Neural cell (in vitro differentiated cells): ENCODE results near the gene RNF123. TPM values are rescaled to one million over a fixed set of nuclear protein-coding genes. Genes with fewer than 3 reads are reported as not detected.

Experiments
- H2AFZ ChIP-seq: fragments of 200-600, 300-800 bp; sonication (generic), shearing (Covaris generic); 2 replicates; pipeline ENCODE4 v1.6.0; 2014; ENCODE audit warnings: low read depth, mild to moderate bottlenecking, antibody characterized with exemption, low read length, moderate library complexity
- H3F3A ChIP-seq: fragments of 200-600 bp; shearing (Covaris generic); 2 replicates; pipeline ENCODE4 v1.6.1; 2016; ENCODE audit warnings: mild to moderate bottlenecking, moderate library complexity, mixed read lengths, antibody characterized with exemption, low read length; ENCODE audit not compliant: insufficient read depth, poor library complexity, severe bottlenecking
- H3K27ac ChIP-seq: fragments of 200-600, 300-800 bp; sonication (generic), shearing (Covaris generic); 2 replicates; pipeline ENCODE4 v1.5.1; 2014; ENCODE audit warnings: mild to moderate bottlenecking, low read length, moderate library complexity
- H3K27me3 ChIP-seq: fragments of 300-800, 200-600 bp; sonication (generic), shearing (Covaris generic); 2 replicates; pipeline ENCODE4 v1.6.0; 2014; ENCODE audit warnings: mild to moderate bottlenecking, low read depth, low read length, moderate library complexity; ENCODE audit not compliant: insufficient read depth
- H3K36me3 ChIP-seq: fragments of 300-800, 200-600 bp; sonication (generic), shearing (Covaris generic); 2 replicates; pipeline ENCODE4 v1.5.1; 2014; ENCODE audit warnings: mild to moderate bottlenecking, antibody characterized with exemption, low read length, moderate library complexity; ENCODE audit not compliant: insufficient read depth
- H3K4me2 ChIP-seq: fragments of 300-800, 200-600 bp; sonication (generic), shearing (Covaris generic); 2 replicates; pipeline ENCODE4 v1.6.0; 2014; ENCODE audit warnings: mild to moderate bottlenecking, low read length
- H3K4me3 ChIP-seq: fragments of 300-800, 200-600 bp; sonication (generic), shearing (Covaris generic); 2 replicates; pipeline ENCODE4 v1.5.1; 2014; ENCODE audit warnings: mild to moderate bottlenecking, low read length, moderate library complexity
- H3K79me2 ChIP-seq: fragments of 200-600 bp; shearing (Covaris generic); replicated peaks from 2 replicates; pipeline ENCODE4 v1.6.0; 2014; ENCODE audit warnings: mild to moderate bottlenecking, low read length, moderate library complexity; ENCODE audit not compliant: insufficient read depth
- H3K9ac ChIP-seq: fragments of 300-800, 200-600 bp; sonication (generic), shearing (Covaris generic); 2 replicates; pipeline ENCODE4 v1.6.1; 2016; ENCODE audit warnings: mild to moderate bottlenecking, low read length, mixed read lengths
- H3K9me2 ChIP-seq: fragments of 200-600 bp; shearing (Covaris generic); 2 replicates; pipeline ENCODE4 v1.6.1; 2016; ENCODE audit warnings: mild to moderate bottlenecking, low read length, mixed read lengths; ENCODE audit not compliant: insufficient read depth
- H3K9me3 ChIP-seq: fragments of 200-600, 300-800 bp; sonication (generic), shearing (Covaris generic); 2 replicates; pipeline ENCODE4 v1.6.1; 2016; ENCODE audit warnings: mild to moderate bottlenecking, mixed run types, low read length, moderate library complexity, mixed read lengths
- H4K20me1 ChIP-seq: fragments of 200-600 bp; shearing (Covaris generic); 2 replicates; pipeline ENCODE4 v1.6.1; 2016; ENCODE audit warnings: mild to moderate bottlenecking, mixed run types; ENCODE audit not compliant: insufficient read depth
- CTCF ChIP-seq: fragments of 450-650 bp; IDR thresholded peaks from 2 replicates; pipeline ENCODE4 v1.5.1; 2014; ENCODE audit warnings: antibody characterized with exemption, mild to moderate bottlenecking, moderate library complexity; ENCODE audit not compliant: poor library complexity, severe bottlenecking
- EP300 ChIP-seq: fragments of 450-650 bp; conservative IDR thresholded peaks from 2 replicates; pipeline ENCODE4 v1.6.1; 2014; ENCODE audit warnings: antibody characterized with exemption, mild to moderate bottlenecking, moderate library complexity; ENCODE audit not compliant: poor library complexity, severe bottlenecking
- EZH2 ChIP-seq: fragments of 200-600, 300-800 bp; shearing (Covaris generic), sonication (generic); IDR thresholded peaks from 2 replicates; pipeline ENCODE4 v1.6.1; 2014; ENCODE audit warnings: antibody characterized with exemption, low read length, borderline replicate concordance, mild to moderate bottlenecking; ENCODE audit not compliant: insufficient read depth, poor library complexity, severe bottlenecking
- MXI1 ChIP-seq: fragments of 450-650 bp; conservative IDR thresholded peaks from 2 replicates; pipeline ENCODE4 v1.6.1; 2014; ENCODE audit warnings: antibody characterized with exemption, mild to moderate bottlenecking; ENCODE audit not compliant: poor library complexity, severe bottlenecking
- RAD21 ChIP-seq: fragments of 450-650 bp; conservative IDR thresholded peaks from 2 replicates; pipeline ENCODE4 v1.6.1; 2014; ENCODE audit warnings: antibody characterized with exemption, mild to moderate bottlenecking, moderate library complexity
- REST ChIP-seq: IDR thresholded peaks from 2 replicates; pipeline ENCODE4 v1.6.1; 2012; ENCODE audit warnings: borderline replicate concordance
- SMC3 ChIP-seq: fragments of 450-650 bp; conservative IDR thresholded peaks from 2 replicates; pipeline ENCODE4 v1.6.1; 2014; ENCODE audit warnings: antibody characterized with exemption, mild to moderate bottlenecking, moderate library complexity; ENCODE audit not compliant: poor library complexity
- TAF1 ChIP-seq: IDR thresholded peaks from 2 replicates; pipeline ENCODE4 v1.6.1; 2012; ENCODE audit warnings: low read depth
- polyA plus RNA-seq: library from polyadenylated mRNA; depleted of rRNA; stranded (reverse); fragments of >200 nt; gene quantifications from 2 replicates; pipeline ENCODE4 v1.2.3, GENCODE V29; 2014

Gene RNF123
- polyA plus RNA-seq, 1 donor from 2014 or later: 27.4 TPM

- H3K9me2 ChIP-seq: no peaks in the 10 kb centered on the region
- TF ChIP-seq SMC3 (no peak), RAD21 (no peak), EZH2 (no peak)
- H3K9me3 ChIP-seq: no peaks in the 10 kb centered on the region
- no peak overlapping the region for H3K4me2 ChIP-seq
- no peaks in the 10 kb centered on the region for H3K79me2 ChIP-seq
- H4K20me1 ChIP-seq: no peaks in the 10 kb centered on the region
- H3K27me3 ChIP-seq: no peaks in the 10 kb centered on the region
- H3K4me3 ChIP-seq: no peak overlapping the region
- H3K27ac ChIP-seq: no peak overlapping the region
- H3K9ac ChIP-seq: no peak overlapping the region
- peaks cover 3% of the 10 kb centered on the region for H3K36me3 ChIP-seq
- no peak overlapping the region for H2AFZ ChIP-seq
- H3F3A ChIP-seq: no peaks in the 10 kb centered on the region
Measured at GRCh38 chr3:49716691-49717210, 27.4 kb downstream of the RNF123 start.

GRCh38 chr3:49717211-49717958, 28.0 kb downstream of the RNF123 start:
- H3K36me3 ChIP-seq: peaks cover 3% of the 10 kb centered on the region
- TF ChIP-seq CTCF (no peak), MXI1 (no peak), REST (no peak), SMC3 (no peak), TAF1 (no peak), EZH2 (no peak), EP300 (no peak)
- H4K20me1 ChIP-seq: no peaks in the 10 kb centered on the region
- no peaks in the 10 kb centered on the region for H3F3A ChIP-seq
- no peak overlapping the region for H3K9ac ChIP-seq
- H3K27me3 ChIP-seq: no peaks in the 10 kb centered on the region
- H3K4me2 ChIP-seq: no peak overlapping the region
- no peaks in the 10 kb centered on the region for H3K9me2 ChIP-seq
- H2AFZ ChIP-seq: no peak overlapping the region
- no peaks in the 10 kb centered on the region for H3K79me2 ChIP-seq
- no peak overlapping the region for H3K27ac ChIP-seq
- no peaks in the 10 kb centered on the region for H3K9me3 ChIP-seq
- no peak overlapping the region for H3K4me3 ChIP-seq
